Astrocyte (in vitro differentiated cells and primary cell): ENCODE measurements around the gene ZNF776. TPM values are rescaled to one million over a fixed set of nuclear protein-coding genes. Genes with fewer than 3 reads are reported as not detected.

Experiments used
- DNase-seq: peaks from one replicate; pipeline ENCODE4 v3.0.0-alpha.2; 2010; ENCODE audit warnings: low read depth
- FAIRE-seq: peaks from 2 replicates; lab custom pipeline; 2011; peaks lifted over from hg19 to GRCh38; lab: Jason Lieb, UNC
- H2AFZ ChIP-seq: 2 replicates; pipeline ENCODE4 v1.6.0; 2012; ENCODE audit warnings: low read depth, low read length, inconsistent platforms
- H3K27ac ChIP-seq: 2 replicates; pipeline ENCODE4 v1.5.1; 2011; ENCODE audit warnings: low read depth, low read length, inconsistent platforms
- H3K27me3 ChIP-seq: 2 replicates; pipeline ENCODE4 v1.6.0; 2011; ENCODE audit warnings: low read length, inconsistent platforms; ENCODE audit not compliant: insufficient read depth
- H3K36me3 ChIP-seq: 2 replicates; pipeline ENCODE4 v1.5.1; 2011; ENCODE audit warnings: low read length, inconsistent platforms; ENCODE audit not compliant: insufficient read depth
- H3K4me1 ChIP-seq: 2 replicates; pipeline ENCODE4 v1.5.1; 2011; ENCODE audit warnings: low read length, inconsistent platforms; ENCODE audit not compliant: insufficient read depth
- H3K4me2 ChIP-seq: 2 replicates; pipeline ENCODE4 v1.6.0; 2012; ENCODE audit warnings: low read length, inconsistent platforms
- H3K4me3 ChIP-seq: 2 replicates; pipeline ENCODE4 v1.5.1; 2011; ENCODE audit warnings: low read depth, mild to moderate bottlenecking, low read length, inconsistent platforms; ENCODE audit not compliant: insufficient read depth
- H3K79me2 ChIP-seq: 2 replicates; pipeline ENCODE4 v1.6.0; 2012; ENCODE audit warnings: mild to moderate bottlenecking, low read length, inconsistent platforms; ENCODE audit not compliant: insufficient read depth
- H3K9ac ChIP-seq: 2 replicates; pipeline ENCODE4 v1.6.0; 2012; ENCODE audit warnings: mild to moderate bottlenecking, low read length, inconsistent platforms
- H3K9me3 ChIP-seq: 2 replicates; pipeline ENCODE4 v1.5.1; 2012; ENCODE audit warnings: low read depth, mild to moderate bottlenecking, low read length, inconsistent platforms; ENCODE audit not compliant: insufficient read depth
- H4K20me1 ChIP-seq: 2 replicates; pipeline ENCODE4 v1.6.0; 2012; ENCODE audit warnings: low read length, inconsistent platforms; ENCODE audit not compliant: insufficient read depth
- H3K27ac Mint-ChIP-seq: one replicate; pipeline ENCODE4 v1.8.0; 2021; ENCODE audit warnings: mild to moderate bottlenecking, mixed read lengths; ENCODE audit not compliant: unreplicated experiment
- H3K27me3 Mint-ChIP-seq: one replicate; pipeline ENCODE4 v1.8.0; 2021; ENCODE audit warnings: low read depth, mixed read lengths; ENCODE audit not compliant: unreplicated experiment
- H3K36me3 Mint-ChIP-seq: one replicate; pipeline ENCODE4 v1.8.0; 2021; ENCODE audit warnings: low read depth, mixed read lengths; ENCODE audit not compliant: unreplicated experiment
- H3K4me1 Mint-ChIP-seq: one replicate; pipeline ENCODE4 v1.8.0; 2021; ENCODE audit warnings: low read depth, mixed read lengths; ENCODE audit not compliant: unreplicated experiment
- H3K4me3 Mint-ChIP-seq: one replicate; pipeline ENCODE4 v1.8.0; 2021; ENCODE audit warnings: mild to moderate bottlenecking, moderate library complexity, mixed read lengths; ENCODE audit not compliant: unreplicated experiment
- H3K9me3 Mint-ChIP-seq: one replicate; pipeline ENCODE4 v1.8.0; 2021; ENCODE audit warnings: mild to moderate bottlenecking, mixed read lengths; ENCODE audit not compliant: unreplicated experiment
- EZH2 ChIP-seq: IDR thresholded peaks from 2 replicates; pipeline ENCODE4 v1.6.1; 2012; ENCODE audit warnings: mild to moderate bottlenecking, low read length, inconsistent platforms; ENCODE audit not compliant: insufficient read depth
- total RNA-seq: library from RNA; stranded (reverse); gene quantifications from 2 replicates; pipeline ENCODE4 v1.2.1, GENCODE V29; 2021
- TF ChIP-seq, protein P1 (sequence below): IDR thresholded peaks from 2 replicates; pipeline ENCODE4 v1.5.1; 2011; ENCODE audit warnings: low read depth, mild to moderate bottlenecking, inconsistent platforms, low read length, moderate library complexity; ENCODE audit not compliant: insufficient read depth

Gene ZNF776
- total RNA-seq, 1 donor from 2014 or later: 17.4 TPM

DNA sequence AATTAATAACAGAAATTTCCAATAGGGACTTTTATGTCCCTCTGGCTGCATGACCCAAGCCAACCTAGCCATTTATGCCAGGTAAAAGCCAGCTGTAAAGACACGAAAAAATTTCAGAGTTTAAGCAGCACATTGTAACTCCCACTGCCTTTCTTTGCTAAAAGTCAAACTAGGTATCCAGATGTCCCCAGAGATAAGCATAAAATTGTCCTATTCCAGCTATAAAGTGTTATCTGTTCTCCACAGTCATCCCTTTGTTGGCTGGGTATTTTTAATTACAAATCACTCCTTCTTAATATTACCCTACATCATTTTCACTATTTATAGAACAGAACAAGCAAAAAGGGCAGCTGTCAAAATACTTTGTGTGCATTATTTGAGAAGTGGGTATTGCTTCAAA lies 34.4 kb upstream of the ZNF776 start:
- Mint-ChIP-seq H3K36me3 (peaks cover 20% of the 10 kb centered on the region), H3K4me3 (no peak overlapping the region), H3K27me3 (no peaks in the 10 kb centered on the region), H3K9me3 (peaks cover 9% of the 10 kb centered on the region), H3K4me1 (peaks cover 5% of the 10 kb centered on the region), H3K27ac (no peak overlapping the region)
- Histone ChIP-seq H3K79me2 (peaks cover 8% of the 10 kb centered on the region), H3K27ac (no peak overlapping the region), H3K36me3 (no peaks in the 10 kb centered on the region), H3K4me3 (no peak overlapping the region), H3K9ac (no peak overlapping the region), H3K27me3 (no peaks in the 10 kb centered on the region), H2AFZ (no peak overlapping the region), H3K4me2 (no peak overlapping the region), H3K9me3 (peaks cover 7% of the 10 kb centered on the region), H3K4me1 (no peaks in the 10 kb centered on the region), H4K20me1 (peaks cover 4% of the 10 kb centered on the region)
- DNase-seq (no peak), FAIRE-seq (no peak)
- TF ChIP-seq, protein P1, sequence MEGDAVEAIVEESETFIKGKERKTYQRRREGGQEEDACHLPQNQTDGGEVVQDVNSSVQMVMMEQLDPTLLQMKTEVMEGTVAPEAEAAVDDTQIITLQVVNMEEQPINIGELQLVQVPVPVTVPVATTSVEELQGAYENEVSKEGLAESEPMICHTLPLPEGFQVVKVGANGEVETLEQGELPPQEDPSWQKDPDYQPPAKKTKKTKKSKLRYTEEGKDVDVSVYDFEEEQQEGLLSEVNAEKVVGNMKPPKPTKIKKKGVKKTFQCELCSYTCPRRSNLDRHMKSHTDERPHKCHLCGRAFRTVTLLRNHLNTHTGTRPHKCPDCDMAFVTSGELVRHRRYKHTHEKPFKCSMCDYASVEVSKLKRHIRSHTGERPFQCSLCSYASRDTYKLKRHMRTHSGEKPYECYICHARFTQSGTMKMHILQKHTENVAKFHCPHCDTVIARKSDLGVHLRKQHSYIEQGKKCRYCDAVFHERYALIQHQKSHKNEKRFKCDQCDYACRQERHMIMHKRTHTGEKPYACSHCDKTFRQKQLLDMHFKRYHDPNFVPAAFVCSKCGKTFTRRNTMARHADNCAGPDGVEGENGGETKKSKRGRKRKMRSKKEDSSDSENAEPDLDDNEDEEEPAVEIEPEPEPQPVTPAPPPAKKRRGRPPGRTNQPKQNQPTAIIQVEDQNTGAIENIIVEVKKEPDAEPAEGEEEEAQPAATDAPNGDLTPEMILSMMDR: no peak
- no peak for TF ChIP-seq EZH2

DNA sequence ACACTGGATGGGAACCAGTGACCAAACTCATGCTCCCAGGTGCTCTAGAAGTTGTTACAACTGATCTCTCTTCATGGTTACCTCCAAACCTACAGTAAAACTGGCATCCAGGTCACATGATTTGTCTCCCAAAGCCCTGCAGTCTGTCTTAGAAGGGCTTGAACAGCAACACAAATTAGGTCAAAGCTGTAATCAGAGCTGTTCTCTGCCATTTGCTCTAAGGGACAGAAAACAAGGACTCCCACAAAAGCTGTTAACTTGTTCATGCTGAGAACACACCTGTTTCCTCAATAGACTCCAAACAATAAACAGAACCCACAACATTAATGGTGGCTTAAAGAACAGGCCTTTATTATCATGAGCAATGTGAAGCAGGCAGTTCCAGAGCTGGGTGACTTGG lies 27.2 kb upstream of the ZNF776 start:
- Histone ChIP-seq H3K9ac (no peak overlapping the region), H3K27ac (no peak overlapping the region), H3K4me2 (no peak overlapping the region), H2AFZ (no peak overlapping the region), H3K36me3 (peaks cover 30% of the 10 kb centered on the region), H3K27me3 (no peaks in the 10 kb centered on the region), H3K79me2 (no peaks in the 10 kb centered on the region), H3K9me3 (peaks cover 44% of the 10 kb centered on the region), H3K4me1 (no peaks in the 10 kb centered on the region), H4K20me1 (no peaks in the 10 kb centered on the region), H3K4me3 (no peak overlapping the region)
- H3K9me3 Mint-ChIP-seq: peaks cover 19% of the 10 kb centered on the region
- peaks cover 59% of the 10 kb centered on the region for H3K36me3 Mint-ChIP-seq
- TF ChIP-seq EZH2: no peak
- H3K27me3 Mint-ChIP-seq: no peaks in the 10 kb centered on the region
- no peaks in the 10 kb centered on the region for H3K4me1 Mint-ChIP-seq
- no peak for FAIRE-seq
- H3K4me3 Mint-ChIP-seq: no peak overlapping the region
- DNase-seq: no peak
- H3K27ac Mint-ChIP-seq: no peak overlapping the region

DNA sequence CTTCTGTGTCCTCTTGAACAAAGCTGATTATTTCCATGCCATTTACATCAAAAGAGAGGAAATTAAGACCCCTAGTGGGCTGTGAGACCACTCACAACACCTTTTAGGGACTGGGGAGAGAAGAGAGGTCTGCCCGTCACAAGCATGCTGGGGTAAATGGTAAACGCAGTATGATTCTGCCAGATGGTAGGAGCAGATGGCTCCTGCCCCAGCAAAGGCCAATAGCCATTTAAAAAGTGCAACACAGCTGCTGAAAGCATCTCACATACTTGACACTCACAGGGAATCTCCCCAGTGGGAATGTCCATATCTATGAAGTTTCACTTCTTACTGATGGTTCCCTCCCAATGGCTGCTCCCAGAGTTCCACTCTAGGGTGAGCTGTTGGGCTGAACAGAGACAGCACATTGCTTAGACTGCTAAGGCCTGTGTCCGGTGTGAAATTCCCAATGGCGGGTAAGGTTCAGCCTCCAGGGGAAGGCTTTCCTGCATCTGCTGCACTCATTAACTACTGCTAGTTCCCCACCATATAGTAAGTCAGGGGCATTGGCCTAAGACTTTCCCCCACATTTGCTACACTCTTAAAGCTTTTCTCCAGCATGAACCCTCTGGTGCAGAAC lies 26.6 kb upstream of the ZNF776 start:
- H4K20me1 ChIP-seq: no peaks in the 10 kb centered on the region
- no peak overlapping the region for H2AFZ ChIP-seq
- FAIRE-seq (no peak), DNase-seq (no peak)
- H3K9ac ChIP-seq: no peak overlapping the region
- no peak overlapping the region for H3K27ac ChIP-seq
- H3K27me3 ChIP-seq: no peaks in the 10 kb centered on the region
- no peak overlapping the region for H3K4me3 ChIP-seq
- H3K4me3 Mint-ChIP-seq: no peak overlapping the region
- peaks cover 30% of the 10 kb centered on the region for H3K36me3 ChIP-seq
- H3K4me1 ChIP-seq: no peaks in the 10 kb centered on the region
- no peak for TF ChIP-seq EZH2
- peaks cover 42% of the 10 kb centered on the region for H3K9me3 ChIP-seq
- H3K36me3 Mint-ChIP-seq: peaks cover 59% of the 10 kb centered on the region
- H3K4me2 ChIP-seq: no peak overlapping the region
- H3K27me3 Mint-ChIP-seq: no peaks in the 10 kb centered on the region
- peaks cover 3% of the 10 kb centered on the region for H3K79me2 ChIP-seq
- H3K27ac Mint-ChIP-seq: no peak overlapping the region
- peaks cover 19% of the 10 kb centered on the region for H3K9me3 Mint-ChIP-seq
- H3K4me1 Mint-ChIP-seq: no peaks in the 10 kb centered on the region
